Femur (tissue), 1 donor: Measurements from ENCODE around the gene AAMDC.
A peak's percentile ranks its signal among the peaks of the same experiment; 100 is the strongest.
"Not testable (repeated sequence)": the region's sequence is repeated elsewhere in the genome, so short reads cannot be mapped to it uniquely, and the experiment has no call there.

ENCODE experiments used
- DNase-seq: peaks from one replicate; pipeline ENCODE4 v3.0.0-alpha.2; 2017

The AAMDC gene

GRCh38 chr11:77890100-77890614 is 69.2 kb downstream of the AAMDC start:
- DNase-seq, result not testable (repeated sequence)

- not testable (repeated sequence) for DNase-seq
These were observed 69.7 kb downstream of the AAMDC start for GRCh38 chr11:77890619-77891056.

- not testable (repeated sequence) for DNase-seq
These were observed 70.3 kb downstream of the AAMDC start for GRCh38 chr11:77891256-77891655.

- not testable (repeated sequence) for DNase-seq
These were observed 70.8 kb downstream of the AAMDC start for GRCh38 chr11:77891703-77892102.

- DNase-seq, result not testable (repeated sequence)
These were observed 74.0 kb downstream of the AAMDC start for GRCh38 chr11:77894949-77895348.

- no peak for DNase-seq
These were observed 87.9 kb downstream of the AAMDC start for GRCh38 chr11:77908835-77909234.

GRCh38 chr11:77909277-77909676 is 88.3 kb downstream of the AAMDC start:
- DNase-seq, result no peak

- not testable (repeated sequence) for DNase-seq
These were observed 89.9 kb downstream of the AAMDC start for GRCh38 chr11:77910828-77911227.

GRCh38 chr11:77913608-77914306 is 92.8 kb downstream of the AAMDC start:
- not testable (repeated sequence) for DNase-seq

GRCh38 chr11:77914307-77914791 is 93.4 kb downstream of the AAMDC start:
- DNase-seq, result peak; percentile 34

GRCh38 chr11:77917713-77918112 is 96.8 kb downstream of the AAMDC start:
- not testable (repeated sequence) for DNase-seq
